HG02943 (cell line): ENCODE data around the gene PRL.

Experiments used
- ATAC-seq: cut with Tn5 transposase; IDR thresholded peaks from one replicate; pipeline ENCODE4 v1.9.1; 2021; ENCODE audit warnings: mild to moderate bottlenecking, low read depth, moderate library complexity; ENCODE audit not compliant: unreplicated experiment

PRL gene

DNA sequence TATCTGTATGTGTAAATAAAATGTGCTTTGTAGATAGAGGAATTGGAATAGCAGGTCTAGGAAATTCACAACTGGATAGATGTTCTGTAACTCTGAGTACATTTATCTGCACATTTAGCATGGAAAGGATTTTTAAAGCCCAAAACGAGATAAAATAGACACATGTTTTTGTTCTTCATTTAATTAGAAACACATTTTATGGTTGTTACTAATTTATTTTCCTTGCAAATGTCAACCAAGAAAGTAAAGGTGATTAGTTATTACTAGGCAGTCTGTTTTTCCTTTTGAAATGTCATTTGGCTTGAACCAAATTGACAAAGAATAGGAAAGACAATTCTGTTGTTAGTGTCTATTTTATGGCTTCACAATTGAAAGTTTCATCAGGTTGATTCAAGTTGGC is 769 bp downstream of the PRL start:
- ATAC-seq, result no peak

DNA sequence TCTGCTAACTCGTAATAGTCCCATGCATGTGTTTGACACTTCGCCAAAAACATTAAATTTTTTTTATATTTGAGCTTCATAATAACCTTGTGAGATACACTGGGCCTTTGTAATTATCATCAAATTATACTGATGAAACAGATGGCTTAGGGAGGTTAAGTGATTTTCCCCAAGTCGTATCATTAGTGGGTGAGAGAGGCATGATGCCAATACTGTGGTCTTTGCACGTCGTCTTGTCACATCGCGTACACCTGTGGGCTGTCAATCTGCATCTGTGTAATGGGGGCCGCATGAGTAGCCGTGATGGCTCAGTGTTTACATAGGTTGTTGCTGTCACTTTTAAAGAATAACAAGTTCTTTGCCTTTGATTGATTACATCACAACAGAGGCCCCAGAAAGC is 1.7 kb downstream of the PRL start:
- no peak for ATAC-seq

- no peak for ATAC-seq
Observed at GRCh38 chr6:22294301-22294700, 2.5 kb downstream of the PRL start.

- ATAC-seq, result no peak
Observed at GRCh38 chr6:22290045-22290444, 6.8 kb downstream of the PRL start.

DNA sequence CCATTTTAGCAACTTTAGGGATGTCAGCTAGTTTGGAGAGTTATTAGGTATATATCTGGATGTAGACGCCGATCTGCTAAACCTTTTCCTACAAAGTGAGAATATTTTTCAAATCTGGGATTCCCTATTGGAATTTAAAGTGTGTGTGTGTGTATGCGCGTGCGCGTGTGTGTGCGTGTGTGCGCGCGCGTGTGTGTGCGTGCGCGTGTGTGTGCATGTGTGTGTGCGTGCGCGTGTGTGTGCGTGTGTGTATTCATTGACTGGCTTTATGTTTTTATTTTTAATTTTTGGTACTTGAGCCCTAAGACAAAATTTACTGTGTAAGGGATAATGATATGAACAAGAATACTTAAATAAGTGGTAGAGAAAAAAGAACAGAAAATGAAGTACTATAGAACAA is 8.1 kb downstream of the PRL start:
- no peak for ATAC-seq

- ATAC-seq, result no peak
Observed at GRCh38 chr6:22284666-22285065, 12.2 kb downstream of the PRL start.

DNA sequence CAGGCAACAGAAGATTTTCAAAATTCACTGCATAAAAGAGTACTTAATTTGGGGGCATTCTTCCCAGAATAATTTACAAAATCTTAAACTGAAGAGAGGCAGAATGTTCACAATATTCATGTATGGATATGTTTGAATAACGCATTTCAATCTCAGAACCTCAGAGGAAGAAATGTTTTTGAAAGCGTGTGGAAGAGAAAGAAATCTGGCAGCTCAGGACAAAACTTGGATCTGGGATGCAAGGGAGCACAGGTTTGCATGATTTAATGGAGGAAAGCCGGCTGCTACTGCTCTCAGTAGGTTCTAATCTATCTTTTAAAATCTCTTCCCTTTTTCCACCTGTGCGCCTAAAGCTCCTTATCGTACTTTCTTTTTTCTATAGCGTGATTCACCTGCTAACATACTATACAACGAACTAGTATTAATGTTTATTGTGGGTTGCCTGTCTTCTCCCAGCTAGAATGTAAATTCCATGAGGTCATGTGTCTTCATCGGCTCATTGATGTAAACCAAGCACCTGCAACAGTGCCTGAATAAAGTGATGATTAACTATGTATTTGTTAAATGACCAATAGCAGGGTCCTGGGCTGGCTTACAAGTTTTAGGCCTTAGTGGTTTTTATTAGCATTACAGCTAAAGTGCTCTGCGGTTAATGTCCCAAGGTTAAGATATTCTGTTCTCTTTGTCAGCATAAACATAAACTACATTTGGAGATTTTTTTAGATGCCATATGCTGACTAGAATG is 15.3 kb downstream of the PRL start:
- ATAC-seq, result no peak

DNA sequence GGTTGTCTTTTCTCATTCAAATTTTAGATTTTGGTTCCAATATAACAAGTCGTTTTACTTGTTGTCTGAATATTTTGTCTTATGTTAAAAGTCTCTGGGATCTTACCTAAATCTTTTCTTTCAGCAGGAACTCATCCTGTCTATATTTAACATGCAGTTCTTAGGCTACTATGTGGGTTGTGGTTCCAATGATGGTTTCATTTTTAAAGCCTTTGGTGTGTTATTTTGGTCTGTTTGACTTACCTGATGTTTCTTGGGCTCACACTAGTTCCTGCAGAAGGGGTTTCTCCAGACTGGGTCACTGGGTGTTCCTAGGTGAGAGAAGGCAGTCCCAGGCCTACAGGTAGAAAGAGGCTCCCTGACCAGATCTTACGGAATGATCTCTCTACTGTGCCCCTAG is 17.4 kb downstream of the PRL start:
- ATAC-seq, result no peak

GRCh38 chr6:22271081-22271480 is 25.8 kb downstream of the PRL start:
- no peak for ATAC-seq

DNA sequence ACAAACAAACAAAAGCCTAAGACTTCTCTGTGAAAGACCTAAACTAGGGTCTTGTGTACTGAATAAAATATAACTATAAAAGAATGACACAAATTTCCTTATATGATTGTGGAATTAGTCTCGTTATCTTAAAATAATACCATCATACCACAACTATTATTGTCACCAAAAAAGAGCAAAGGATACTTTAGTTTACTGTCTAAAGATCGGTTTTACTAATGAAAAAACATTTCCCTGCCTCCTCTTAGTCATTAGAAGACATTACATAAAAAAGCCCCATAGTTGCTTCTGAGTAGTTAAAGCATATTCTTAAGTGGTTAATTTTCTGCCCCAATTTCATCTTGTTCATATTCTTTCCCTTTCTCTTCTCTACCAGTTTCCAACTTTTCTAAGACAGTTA is 33.1 kb downstream of the PRL start:
- no peak for ATAC-seq

GRCh38 chr6:22254886-22255285 is 42.0 kb downstream of the PRL start:
- ATAC-seq, result no peak

DNA sequence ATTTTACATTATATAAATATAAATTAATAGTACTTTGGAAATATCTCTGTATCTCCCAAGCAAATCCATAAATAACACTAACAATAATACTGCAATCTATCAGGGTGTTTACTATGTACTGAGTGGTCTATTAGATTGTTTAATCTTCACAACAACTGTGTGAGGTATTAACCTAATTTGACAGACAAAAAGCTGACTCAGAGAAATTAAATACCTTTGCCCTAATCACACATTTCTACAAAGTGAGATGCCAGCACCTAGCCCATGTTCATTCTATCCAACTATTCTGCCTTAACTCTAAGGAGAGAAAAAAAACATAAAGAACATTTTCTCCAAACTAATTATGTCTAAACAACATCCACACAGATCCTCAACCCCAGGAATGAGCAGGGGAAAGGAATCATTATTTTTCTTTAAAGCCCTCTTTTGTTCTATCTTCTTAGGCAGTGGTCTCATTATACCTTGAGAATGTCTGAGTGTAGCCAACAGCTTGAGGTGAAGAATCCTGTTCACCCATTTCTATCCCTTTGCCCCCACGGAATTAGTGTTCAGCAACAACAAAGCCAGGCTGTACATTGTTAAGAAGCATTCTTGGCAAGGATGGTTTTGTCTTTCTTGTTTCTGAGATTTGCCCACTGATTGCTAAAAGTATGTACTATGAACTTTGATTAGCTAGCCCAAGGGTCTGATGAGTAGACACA is 42.7 kb downstream of the PRL start:
- no peak for ATAC-seq

DNA sequence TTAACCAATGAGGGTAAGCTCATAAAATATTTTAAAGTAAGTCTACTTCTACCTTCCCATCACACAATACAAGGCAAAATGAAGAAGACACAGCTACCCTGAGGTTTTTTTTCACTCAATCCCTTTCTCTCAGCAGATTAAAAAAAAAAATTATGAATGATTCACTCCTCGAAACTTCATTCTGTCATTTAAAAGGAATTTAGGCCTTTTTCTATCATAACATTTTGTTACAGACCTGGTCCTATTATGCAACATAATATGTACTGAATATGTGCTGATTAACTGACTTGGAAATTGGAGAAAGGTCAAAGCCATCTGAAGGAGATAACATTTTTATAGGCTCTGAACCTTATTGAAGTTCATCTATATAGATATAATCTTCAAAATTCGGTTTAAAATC is 45.5 kb downstream of the PRL start:
- ATAC-seq, result no peak

DNA sequence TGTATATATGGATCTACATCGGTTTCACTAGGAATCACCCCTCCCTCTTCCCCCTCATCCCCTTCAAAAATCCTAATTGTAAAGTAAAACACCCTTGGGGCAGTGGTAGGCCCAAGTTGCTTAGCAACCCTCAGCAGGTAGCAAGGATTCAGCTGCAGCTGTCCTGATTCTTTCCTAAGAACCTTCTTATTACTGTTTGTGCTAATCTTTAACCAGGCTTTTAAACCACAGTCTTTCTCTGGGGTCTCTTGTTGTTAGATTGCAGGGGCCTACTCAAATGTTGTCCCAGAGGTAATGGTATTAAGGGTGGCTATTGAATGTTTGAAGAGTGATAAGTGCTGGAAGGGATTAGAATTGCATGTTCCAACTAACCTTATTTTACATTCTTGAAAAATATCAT is 46.4 kb downstream of the PRL start:
- no peak for ATAC-seq

- no peak for ATAC-seq
Observed at GRCh38 chr6:22249711-22250350, 47.0 kb downstream of the PRL start.

GRCh38 chr6:22248513-22249308 is 48.1 kb downstream of the PRL start:
- no peak for ATAC-seq

- ATAC-seq, result no peak
Observed at GRCh38 chr6:22247916-22248482, 48.8 kb downstream of the PRL start.

DNA sequence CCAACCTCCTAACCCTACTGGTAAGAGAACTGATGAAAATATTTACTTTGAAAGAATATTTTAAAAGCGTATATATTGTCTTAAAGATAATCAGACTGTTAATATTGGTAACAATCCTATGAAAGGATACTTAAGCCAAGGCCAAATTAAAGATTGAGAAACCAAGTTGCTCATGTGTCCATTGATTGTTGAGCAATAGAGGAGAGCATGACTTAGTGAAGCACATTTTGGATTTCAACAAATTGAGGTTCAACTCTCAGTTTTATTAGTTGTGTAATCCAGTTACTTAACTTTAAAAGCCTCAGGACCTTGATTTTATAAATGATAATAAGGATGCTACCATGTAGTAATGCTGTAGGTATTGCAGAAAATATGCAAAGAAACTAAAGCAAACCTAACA is 56.8 kb downstream of the PRL start:
- no peak for ATAC-seq

- no peak for ATAC-seq
Observed at GRCh38 chr6:22239261-22239921, 57.4 kb downstream of the PRL start.

GRCh38 chr6:22238861-22239260 is 58.0 kb downstream of the PRL start:
- no peak for ATAC-seq
